HepG2 (cell line): ENCODE data around the gene TMEM221. TPM values are rescaled to one million over a fixed set of nuclear protein-coding genes. Genes with fewer than 3 reads are reported as not detected.

ENCODE experiments used
- ATAC-seq: fragments of 200-7000 bp; cut with Tn5 transposase; 3 replicates; pipeline ENCODE4 v1.9.1; 2020; ENCODE audit warnings: mild to moderate bottlenecking, moderate library complexity
- BruUV-seq: library from RNA; stranded (reverse); fragments of 400-500 nt; replicated peaks from 2 replicates; lab custom pipeline; 2021; lab: Mats Ljungman, UMichigan
- CTCF ChIA-PET: fragments of 300-600 bp; formaldehyde crosslinking; extraction: SDS; loops from one replicate; lab custom pipeline; 2021; ENCODE audit warnings: low total read pairs, inconsistent platforms, low intra/inter-chr PET ratio; lab: Yijun Ruan, JAX
- POLR2A ChIA-PET: fragments of 350-600 bp; sonication (Branson Sonifier 250); formaldehyde crosslinking; loops from one replicate; lab custom pipeline; 2020; ENCODE audit warnings: antibody characterized with exemption, inconsistent platforms; lab: Yijun Ruan, JAX
- DNase-seq: peaks from one replicate; pipeline ENCODE4 v3.0.0-alpha.2; 2015; ENCODE audit warnings: low spot score
- FAIRE-seq: peaks from 3 replicates; lab custom pipeline; 2011; peaks lifted over from hg19 to GRCh38; lab: Jason Lieb, UNC
- H2AFZ ChIP-seq: one replicate; pipeline ENCODE4 v1.6.1; 2011; ENCODE audit warnings: low read length, inconsistent platforms
- H3K27ac ChIP-seq: fragments of 300-600 bp; 3 replicates; pipeline ENCODE4 v1.8.0; 2011; ENCODE audit warnings: mixed run types, mild to moderate bottlenecking, mixed read lengths, low read length, inconsistent platforms; ENCODE audit not compliant: insufficient read depth; ENCODE audit errors: extremely low read length
- H3K27me3 ChIP-seq, 2 experiments: fragments of 200-600 bp in 1 of 2; 2 replicates in 1 of 2; 3 replicates in 1 of 2; pipeline versions ENCODE4 v1.6.0 to v1.8.0; 2011; ENCODE audit warnings: low read length in 2 of 2, mild to moderate bottlenecking in 2 of 2, moderate library complexity in 2 of 2, inconsistent platforms in 1 of 2; ENCODE audit not compliant: insufficient read depth in 2 of 2, control insufficient read depth in 1 of 2
- H3K36me3 ChIP-seq, 2 experiments: fragments of 200-600 bp in 1 of 2; replicated peaks in 1 of 2; 2 replicates in 1 of 2; 3 replicates in 1 of 2; pipeline versions ENCODE4 v1.5.1 to v1.8.0; 2011; ENCODE audit warnings: low read length in 2 of 2, inconsistent platforms in 1 of 2; ENCODE audit not compliant: insufficient read depth in 2 of 2, control insufficient read depth in 1 of 2
- H3K4me1 ChIP-seq: 2 replicates; pipeline ENCODE4 v1.5.1; 2012; ENCODE audit warnings: low read length, inconsistent platforms; ENCODE audit not compliant: insufficient read depth
- H3K4me2 ChIP-seq: 2 replicates; pipeline ENCODE4 v1.6.0; 2011; ENCODE audit warnings: low read depth, low read length, inconsistent platforms
- H3K4me3 ChIP-seq, 3 experiments: fragments of 200-600 bp in 1 of 3; sonication (generic), shearing (Covaris generic) in 1 of 3; replicated peaks in 1 of 3; 2 replicates each; pipeline ENCODE4 v1.5.1; 2011 to 2016; ENCODE audit warnings: low read length in 3 of 3, inconsistent platforms in 2 of 3, low read depth in 2 of 3, mild to moderate bottlenecking in 2 of 3, control low read depth in 1 of 3, mixed read lengths in 1 of 3; ENCODE audit not compliant: insufficient read depth in 1 of 3
- H3K79me2 ChIP-seq: one replicate; pipeline ENCODE4 v1.6.1; 2011; ENCODE audit warnings: low read length, inconsistent platforms; ENCODE audit not compliant: insufficient read depth
- H3K9ac ChIP-seq: 2 replicates; pipeline ENCODE4 v1.6.0; 2011; ENCODE audit warnings: mild to moderate bottlenecking, low read depth, low read length, inconsistent platforms; ENCODE audit not compliant: insufficient read depth
- H3K9me3 ChIP-seq: 2 replicates; pipeline ENCODE4 v1.5.1; 2012; ENCODE audit warnings: mild to moderate bottlenecking, low read length
- H4K20me1 ChIP-seq: 2 replicates; pipeline ENCODE4 v1.6.0; 2011; ENCODE audit warnings: inconsistent platforms, mild to moderate bottlenecking, low read length, moderate library complexity; ENCODE audit not compliant: insufficient read depth
- GABPB1 ChIP-seq: IDR thresholded peaks from 2 replicates; pipeline ENCODE4 v1.6.1; 2016; ENCODE audit warnings: mild to moderate bottlenecking, missing genetic modification reagents, moderate library complexity, missing compliant biosample characterization
- MIXL1 ChIP-seq: IDR thresholded peaks from 2 replicates; pipeline ENCODE4 v1.6.1; 2016
- NFYB ChIP-seq: sonication (generic); formaldehyde crosslinking; IDR thresholded peaks from 2 replicates; pipeline ENCODE4 v1.4.0; 2020; ENCODE audit warnings: missing genetic modification reagents
- SMARCE1 ChIP-seq: fragments of 450-650 bp; IDR thresholded peaks from 2 replicates; pipeline ENCODE4 v1.6.1; 2017; ENCODE audit warnings: borderline replicate concordance
- U2AF2 ChIP-seq: fragments of 200-400 bp; formaldehyde crosslinking; IDR thresholded peaks from 2 replicates; pipeline ENCODE4 v1.6.1; 2017; ENCODE audit warnings: low read depth, mild to moderate bottlenecking, low read length
- ZKSCAN8 ChIP-seq: IDR thresholded peaks from 2 replicates; pipeline ENCODE4 v1.6.1; 2016; ENCODE audit warnings: borderline replicate concordance, missing genetic modification reagents, missing compliant biosample characterization
- ZNF3 ChIP-seq: IDR thresholded peaks from 2 replicates; pipeline ENCODE4 v1.7.0; 2017; ENCODE audit warnings: inconsistent platforms
- ZNF768 ChIP-seq: sonication (generic); formaldehyde crosslinking; IDR thresholded peaks from 2 replicates; pipeline ENCODE4 v1.4.0; 2020; ENCODE audit warnings: missing genetic modification reagents
- WGBS: methylation state at CpG from one replicate; pipeline ENCODE4 v1.1.6; 2017; ENCODE audit warnings: low lambda C conversion rate; 5-methylcytosine and 5-hydroxymethylcytosine counted together
- in situ Hi-C: cut with HindIII; loops from 2 replicates; pipeline ENCODE4 v1.10.0; 2017; ENCODE audit warnings: low pct_unique_long_range_greater_than_20kb; ENCODE audit not compliant: extremely low pct_ligation_motif_present
- intact Hi-C: fragments of 100-400 bp; cut with micrococcal nuclease; formaldehyde crosslinking; loops from one replicate; pipeline ENCODE4 v1.10.0; 2022; ENCODE audit not compliant: unreplicated experiment
- polyA plus RNA-seq, 8 experiments: library from polyadenylated mRNA; depleted of rRNA in 3 of 8; stranded (reverse) in 7 of 8; unstranded in 1 of 8; fragments of >200 nt; fragmentation: Illumina TruSeq in 4 of 8; extraction: Trizol in 4 of 8; gene quantifications; 2 replicates each; pipeline versions ENCODE4 v1.2.1 to v1.2.3, GENCODE V29; 2011 to 2016; ENCODE audit warnings: low read depth in 4 of 8, missing spikeins in 1 of 8, mixed read lengths in 1 of 8; ENCODE audit not compliant: insufficient read depth in 1 of 8
- total RNA-seq, 5 experiments: library from RNA; depleted of rRNA; stranded (reverse); fragments of >200 nt; fragmentation: Illumina TruSeq; extraction: Trizol; gene quantifications; 2 replicates each; pipeline ENCODE4 v1.2.3, GENCODE V29; 2016; ENCODE audit warnings: low read depth in 1 of 5

Gene TMEM221
- total and polyA plus RNA-seq, 2 of the 13 experiments (the other 11 are each of a cell fraction or from before 2014, with no cell fraction given): 0.33 to 0.77 TPM

- TF ChIP-seq ZKSCAN8 (CRISPR knock-in tag): peak; percentile 75; the same call in 1 of the 2 replicates
- TF ChIP-seq NFYB (CRISPR knock-in tag): peak; percentile 78
- TF ChIP-seq GABPB1 (CRISPR knock-in tag): no peak
Observed at GRCh38 chr19:17441241-17442021, 7.0 kb downstream of the TMEM221 start (continued).

GRCh38 chr19:17436874-17437267, 11.6 kb downstream of the TMEM221 start:
- intact Hi-C loops (no loop called here), in situ Hi-C loops (no loop called here)
- FAIRE-seq: no peak
- 65% methylated on average over 7 of the region's 7 CpGs for WGBS
- Histone ChIP-seq H3K9me3 (no peaks in the 10 kb centered on the region), H3K9ac (no peak overlapping the region), H3K27ac (no peak overlapping the region), H2AFZ (no peak overlapping the region), H3K4me2 (no peak overlapping the region), H3K27me3 (no peaks in the 10 kb centered on the region), H3K36me3 (no peaks in the 10 kb centered on the region), H3K4me3 (no peak overlapping the region), H4K20me1 (no peaks in the 10 kb centered on the region), H3K79me2 (no peaks in the 10 kb centered on the region), H3K4me1 (no peaks in the 10 kb centered on the region)
- no TSS peak for BruUV-seq
- DNase-seq: no peak
- ATAC-seq: no peak
- TF ChIP-seq U2AF2 (no peak), ZNF768 (CRISPR knock-in tag) (peak; percentile 79), SMARCE1 (no peak), MIXL1 (no peak), ZNF3 (CRISPR knock-in tag) (0 out of 2 replicates have a peak, but pooled peaks have one; percentile 62)
- ChIA-PET CTCF (no interaction called here), POLR2A (no interaction called here)
